AG09319 (cell line): ENCODE data around the gene JARID2.
A peak's percentile ranks its signal among the peaks of the same experiment; 100 is the strongest.
"Not testable (repeated sequence)": the region's sequence is repeated elsewhere in the genome, so short reads cannot be mapped to it uniquely, and the experiment has no call there.

Source experiments
- DNase-seq: peaks from one replicate; pipeline ENCODE4 v3.0.0-alpha.2; 2010; ENCODE audit warnings: low read depth; ENCODE audit errors: extremely low read depth
- CTCF ChIP-seq: IDR thresholded peaks from 2 replicates; pipeline ENCODE4 v1.5.1; 2011; ENCODE audit warnings: low read depth, mild to moderate bottlenecking, inconsistent platforms, low read length, moderate library complexity

Gene JARID2

GRCh38 chr6:15285682-15286294, 39.9 kb downstream of the JARID2 start:
- TF ChIP-seq CTCF = peak; percentile 9
- no peak for DNase-seq

- DNase-seq = no peak
- TF ChIP-seq CTCF = no peak
These were observed 42.0 kb downstream of the JARID2 start for GRCh38 chr6:15287670-15288375.

GRCh38 chr6:15288856-15289255, 43.0 kb downstream of the JARID2 start:
- DNase-seq = no peak
- no peak for TF ChIP-seq CTCF

GRCh38 chr6:15289456-15289855, 43.6 kb downstream of the JARID2 start:
- DNase-seq = not testable (repeated sequence)

GRCh38 chr6:15290067-15290680, 44.3 kb downstream of the JARID2 start:
- DNase-seq = no peak
- no peak for TF ChIP-seq CTCF

- no peak for TF ChIP-seq CTCF
- DNase-seq = no peak
These were observed 45.3 kb downstream of the JARID2 start for GRCh38 chr6:15290962-15291704.

- no peak for DNase-seq
- TF ChIP-seq CTCF = no peak
These were observed 46.9 kb downstream of the JARID2 start for GRCh38 chr6:15292721-15293302.
